ENCODE data around the gene PTGR3. TPM values are rescaled to one million over a fixed set of nuclear protein-coding genes. Genes with fewer than 3 reads are reported as not detected.
A peak's percentile ranks its signal among the peaks of the same experiment; 100 is the strongest.
"Not testable (repeated sequence)": the region's sequence is repeated elsewhere in the genome, so short reads cannot be mapped to it uniquely, and the experiment has no call there.

PTGR3 gene
- total and polyA plus RNA-seq, 2 donors from 2014 or later, result 21.1 to 36.8 TPM

GRCh38 chr18:75189696-75190095 is 19.2 kb downstream of the PTGR3 start:
- H3K4me1 ChIP-seq (ENCODE audit: control insufficient read depth in 2 of 3, insufficient read depth in 2 of 3, low read depth in 1 of 3, low read length in 3 of 3), result peaks cover 0 to 3% (median 0%) of the 10 kb centered on the region in 3 donors
- no peaks in the 10 kb centered on the region for H3K9me3 ChIP-seq (ENCODE audit: control insufficient read depth in 2 of 3, insufficient read depth in 1 of 3, low read length in 3 of 3)
- intact Hi-C loops (cut with DNase I), result no loop called here
- FAIRE-seq (no peak), DNase-seq (no peak)
- H3K27me3 ChIP-seq (ENCODE audit: control insufficient read depth, insufficient read depth, low read length), result no peaks in the 10 kb centered on the region
- H3K36me3 ChIP-seq (ENCODE audit: control insufficient read depth in 2 of 3, insufficient read depth in 3 of 3, low read length in 3 of 3), result no peaks in the 10 kb centered on the region
- no peak overlapping the region for H3K4me3 ChIP-seq (ENCODE audit: low read length in 3 of 3)
- H3K27ac ChIP-seq (ENCODE audit: low read depth in 2 of 2, low read length in 2 of 2), result no peak overlapping the region
- no peak overlapping the region for H3K9ac ChIP-seq (ENCODE audit: low read length in 3 of 3)
- TF ChIP-seq CTCF (IDR thresholded peaks at IDR 0.05; ENCODE audit: borderline replicate concordance, extremely low read depth, insufficient read depth), result no peak

- H3K27me3 ChIP-seq (ENCODE audit: control insufficient read depth, insufficient read depth, low read length); DNase-seq; H3K27ac ChIP-seq (ENCODE audit: low read depth in 2 of 2, low read length in 2 of 2); H3K4me1 ChIP-seq (ENCODE audit: control insufficient read depth in 2 of 3, insufficient read depth in 2 of 3, low read depth in 1 of 3, low read length in 3 of 3); H3K9ac ChIP-seq (ENCODE audit: low read length in 3 of 3); intact Hi-C loops (cut with DNase I); H3K36me3 ChIP-seq (ENCODE audit: control insufficient read depth in 2 of 3, insufficient read depth in 3 of 3, low read length in 3 of 3); H3K9me3 ChIP-seq (ENCODE audit: control insufficient read depth in 2 of 3, insufficient read depth in 1 of 3, low read length in 3 of 3); H3K4me3 ChIP-seq (ENCODE audit: low read length in 3 of 3); FAIRE-seq: not testable (repeated sequence)
These were observed 21.2 kb downstream of the PTGR3 start for GRCh38 chr18:75187702-75188101.

GRCh38 chr18:75185460-75185859 is 23.5 kb downstream of the PTGR3 start:
- intact Hi-C loops (cut with DNase I), result no loop called here
- peaks cover 0 to 6% (median 0%) of the 10 kb centered on the region in 3 donors for H3K4me1 ChIP-seq (ENCODE audit: control insufficient read depth in 2 of 3, insufficient read depth in 2 of 3, low read depth in 1 of 3, low read length in 3 of 3)
- H3K9ac ChIP-seq (ENCODE audit: low read length in 3 of 3), result no peak overlapping the region
- no peaks in the 10 kb centered on the region for H3K36me3 ChIP-seq (ENCODE audit: control insufficient read depth in 2 of 3, insufficient read depth in 3 of 3, low read length in 3 of 3)
- no peak overlapping the region for H3K4me3 ChIP-seq (ENCODE audit: low read length in 3 of 3)
- FAIRE-seq, result no peak
- no peaks in the 10 kb centered on the region for H3K27me3 ChIP-seq (ENCODE audit: control insufficient read depth, insufficient read depth, low read length)
- no peak for DNase-seq
- TF ChIP-seq CTCF (IDR thresholded peaks at IDR 0.05; ENCODE audit: borderline replicate concordance, extremely low read depth, insufficient read depth), result no peak
- no peak overlapping the region for H3K27ac ChIP-seq (ENCODE audit: low read depth in 2 of 2, low read length in 2 of 2)
- no peaks in the 10 kb centered on the region for H3K9me3 ChIP-seq (ENCODE audit: control insufficient read depth in 2 of 3, insufficient read depth in 1 of 3, low read length in 3 of 3)

GRCh38 chr18:75183973-75184493 is 24.9 kb downstream of the PTGR3 start:
- H3K36me3 ChIP-seq (ENCODE audit: control insufficient read depth in 2 of 3, insufficient read depth in 3 of 3, low read length in 3 of 3), result no peaks in the 10 kb centered on the region
- FAIRE-seq (no peak), DNase-seq (peak in 1 of 5 donors; percentile 84)
- H3K9me3 ChIP-seq (ENCODE audit: control insufficient read depth in 2 of 3, insufficient read depth in 1 of 3, low read length in 3 of 3), result no peaks in the 10 kb centered on the region
- H3K9ac ChIP-seq (ENCODE audit: low read length in 3 of 3), result no peak overlapping the region
- no peak for TF ChIP-seq CTCF (IDR thresholded peaks at IDR 0.05; ENCODE audit: borderline replicate concordance, extremely low read depth, insufficient read depth)
- peaks cover 0 to 4% (median 0%) of the 10 kb centered on the region in 3 donors for H3K4me1 ChIP-seq (ENCODE audit: control insufficient read depth in 2 of 3, insufficient read depth in 2 of 3, low read depth in 1 of 3, low read length in 3 of 3)
- no peaks in the 10 kb centered on the region for H3K27me3 ChIP-seq (ENCODE audit: control insufficient read depth, insufficient read depth, low read length)
- H3K27ac ChIP-seq (ENCODE audit: low read depth in 2 of 2, low read length in 2 of 2), result no peak overlapping the region
- H3K4me3 ChIP-seq (ENCODE audit: low read length in 3 of 3), result no peak overlapping the region
- intact Hi-C loops (cut with DNase I), result no loop called here

All from kidney (tissue), 14 donors.